ENCODE measurements around the gene LDHB.

- TF ChIP-seq CEBPB (IDR thresholded peaks at IDR 0.05) (no peak), TAF1 (IDR thresholded peaks at IDR 0.05; ENCODE audit: low read depth) (no peak), EP300 (IDR thresholded peaks at IDR 0.05; ENCODE audit: borderline replicate concordance) (no peak), ZBTB7A (IDR thresholded peaks at IDR 0.05; ENCODE audit: low read depth) (no peak), YY1 (IDR thresholded peaks at IDR 0.05; ENCODE audit: low read depth) (no peak), REST (IDR thresholded peaks at IDR 0.05; ENCODE audit: low read depth) (no peak), TCF12 (IDR thresholded peaks at IDR 0.05; ENCODE audit: low read depth) (no peak), EGR1 (IDR thresholded peaks at IDR 0.05) (no peak), MAX (IDR thresholded peaks at IDR 0.05) (no peak), TEAD4 (IDR thresholded peaks at IDR 0.05) (no peak), USF1 (IDR thresholded peaks at IDR 0.05) (no peak), CREB1 (IDR thresholded peaks at IDR 0.05; ENCODE audit: low read depth) (no peak), NFIC (IDR thresholded peaks at IDR 0.05) (no peak), RAD21 (IDR thresholded peaks at IDR 0.05; ENCODE audit: low read depth) (no peak)
These were observed 33.9 kb upstream of the LDHB start for GRCh38 chr12:21691515-21691914.
